GM21367 (cell line): ENCODE measurements around the gene MYO15A.

Source experiments
- ATAC-seq: cut with Tn5 transposase; IDR thresholded peaks from one replicate; pipeline ENCODE4 v1.9.1; 2021; ENCODE audit not compliant: unreplicated experiment

MYO15A gene

GRCh38 chr17:18182978-18183333 is 74.4 kb downstream of the MYO15A start:
- peak; percentile 15 for ATAC-seq

DNA sequence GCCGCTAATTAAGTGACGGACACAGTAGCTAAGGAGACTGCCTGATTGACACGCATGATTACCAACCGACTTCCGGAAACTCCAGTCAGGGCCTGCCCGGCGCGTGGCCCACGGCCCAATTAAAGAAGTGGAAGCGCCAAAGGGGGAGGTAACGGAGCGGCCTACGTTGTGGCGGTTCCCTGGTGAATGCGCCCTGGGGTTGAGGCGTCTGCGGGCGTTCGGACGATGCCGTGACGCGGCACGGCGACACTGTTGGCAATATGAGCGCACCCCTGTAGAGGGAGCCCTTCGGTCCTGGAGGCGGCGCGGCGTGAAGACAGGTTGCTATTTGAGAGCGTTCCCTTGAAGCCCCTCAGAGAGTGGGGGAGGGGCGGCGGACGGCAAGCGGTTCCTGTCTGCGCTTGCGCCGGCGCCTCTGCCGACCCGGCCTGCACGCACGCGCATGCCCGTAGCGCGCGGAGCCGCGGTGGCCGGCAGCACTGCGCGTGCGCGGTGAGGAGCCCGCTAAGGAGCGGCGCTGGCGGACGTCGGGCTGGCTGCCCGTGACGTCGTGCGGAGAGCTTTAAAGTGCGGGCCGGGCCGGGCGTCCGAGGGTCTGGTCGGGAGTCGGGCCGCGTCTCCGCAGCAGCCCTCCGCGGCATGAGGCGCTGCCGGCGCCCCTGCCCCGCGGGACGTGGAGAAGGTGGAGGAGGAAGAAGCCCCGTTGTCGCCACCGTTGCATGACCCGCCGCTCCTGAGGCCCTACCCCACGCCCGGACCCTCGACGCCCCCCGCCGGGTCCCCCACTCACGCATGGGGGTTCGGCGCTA is 75.0 kb downstream of the MYO15A start, which contains the start of gene ALKBH5:
Gene ALKBH5, plus strand, starts transcription at position 495 of the 809 bp plus-strand sequence. CDS start 416 bp downstream, outside the sequence.
- peak; percentile 70 for ATAC-seq

GRCh38 chr17:18184143-18185031 is 75.8 kb downstream of the MYO15A start:
- ATAC-seq: peak; percentile 11

DNA sequence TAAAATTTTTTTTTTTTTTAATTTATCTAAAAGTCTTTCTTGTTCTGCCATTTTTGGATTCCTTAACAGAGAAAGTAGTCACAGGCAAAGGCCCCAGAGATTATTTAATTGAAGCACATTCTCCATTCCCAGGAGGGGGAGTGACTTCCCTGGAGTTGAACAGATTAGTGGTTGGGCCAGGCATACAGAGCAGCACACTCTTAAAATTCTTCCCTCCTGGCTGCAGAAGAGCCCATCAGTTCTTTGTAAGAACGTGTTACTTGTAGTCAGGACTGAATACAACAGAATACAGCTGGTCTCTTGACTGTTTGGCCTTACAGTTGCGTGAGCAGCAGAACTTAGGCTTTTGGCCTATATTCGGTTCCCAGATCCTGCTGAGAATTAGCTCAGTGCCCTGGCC is 76.8 kb downstream of the MYO15A start:
- ATAC-seq: no peak

DNA sequence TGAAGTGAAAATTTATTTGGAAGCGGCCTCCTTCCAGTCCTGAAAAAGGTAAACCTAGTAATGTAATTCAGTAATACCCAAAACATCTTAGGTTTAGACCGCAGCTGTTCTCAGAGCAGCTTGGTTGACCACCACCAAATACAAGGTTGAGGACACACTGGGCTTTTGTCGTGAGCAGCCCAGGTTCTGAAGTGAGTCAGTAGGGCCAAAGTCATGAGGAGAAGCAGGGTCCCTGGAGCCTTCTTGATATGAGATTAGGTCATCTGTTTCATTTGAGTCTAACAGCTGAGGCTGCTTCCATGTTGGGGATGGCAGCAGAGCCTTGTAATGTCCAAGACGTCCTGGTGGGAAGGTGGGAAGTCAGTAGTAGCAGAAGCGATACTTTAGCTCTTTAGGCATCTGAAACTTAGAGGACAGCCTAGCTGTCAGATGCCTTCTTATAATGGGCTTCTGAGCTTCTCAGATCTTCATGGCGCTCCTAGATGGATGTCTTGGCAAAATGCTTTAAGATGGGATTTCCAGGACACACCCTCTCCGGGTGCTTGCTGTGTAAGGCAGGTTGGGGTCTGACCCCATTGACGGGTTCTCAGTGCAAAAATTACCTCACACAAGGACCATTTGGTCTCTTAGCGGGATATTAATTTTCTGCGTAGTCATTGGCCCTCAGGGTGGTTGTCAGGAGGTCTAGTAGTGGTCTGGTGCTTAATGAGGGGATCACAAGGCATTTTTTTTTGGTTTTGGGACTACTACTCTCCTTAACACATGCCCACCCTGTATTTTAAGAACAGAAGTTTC is 77.5 kb downstream of the MYO15A start:
- ATAC-seq: no peak

DNA sequence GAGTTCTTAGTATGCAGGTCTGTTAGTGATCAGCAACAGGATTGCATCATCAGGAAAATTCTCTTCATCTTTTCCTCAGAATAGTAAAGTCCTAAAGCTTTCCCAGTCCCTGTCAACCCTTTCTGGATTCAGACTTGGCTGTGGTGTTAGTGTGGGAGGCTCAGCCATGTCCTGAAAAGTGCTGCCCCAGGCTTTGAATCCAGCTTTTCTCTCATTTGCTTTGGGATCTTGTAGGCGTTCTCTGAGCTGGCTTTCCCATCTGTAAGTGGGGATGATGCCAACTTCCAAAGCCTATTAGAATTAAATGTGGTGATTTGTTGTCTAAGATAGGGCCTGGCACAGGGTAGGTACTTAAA is 78.0 kb downstream of the MYO15A start:
- no peak for ATAC-seq

GRCh38 chr17:18187226-18187625 is 78.7 kb downstream of the MYO15A start:
- no peak for ATAC-seq

- no peak for ATAC-seq
Measured at GRCh38 chr17:18187821-18188761, 79.5 kb downstream of the MYO15A start.

GRCh38 chr17:18190628-18191235 is 82.2 kb downstream of the MYO15A start:
- ATAC-seq: no peak

GRCh38 chr17:18191236-18191667 is 82.7 kb downstream of the MYO15A start:
- no peak for ATAC-seq

- no peak for ATAC-seq
Measured at GRCh38 chr17:18191967-18192366, 83.4 kb downstream of the MYO15A start.

DNA sequence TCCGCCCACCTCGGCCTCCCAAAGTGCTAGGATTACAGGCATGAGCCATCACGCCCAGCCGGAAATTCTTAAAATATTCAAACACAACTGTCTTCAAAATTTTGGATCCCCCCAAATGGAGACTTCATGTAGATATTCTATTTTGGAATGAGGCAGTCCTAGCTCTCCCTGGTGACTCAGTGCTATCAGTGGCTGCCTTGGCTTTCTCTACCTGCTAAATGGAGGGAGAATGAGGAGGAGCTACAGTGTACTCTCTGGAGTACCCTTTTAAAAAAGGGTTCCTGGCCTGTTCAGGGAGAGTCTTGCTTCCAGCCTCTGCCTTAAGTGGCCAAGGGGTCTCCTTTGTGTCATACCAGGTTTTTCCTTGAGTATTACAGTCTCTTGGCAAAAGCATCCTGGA is 85.8 kb downstream of the MYO15A start:
- ATAC-seq: no peak

DNA sequence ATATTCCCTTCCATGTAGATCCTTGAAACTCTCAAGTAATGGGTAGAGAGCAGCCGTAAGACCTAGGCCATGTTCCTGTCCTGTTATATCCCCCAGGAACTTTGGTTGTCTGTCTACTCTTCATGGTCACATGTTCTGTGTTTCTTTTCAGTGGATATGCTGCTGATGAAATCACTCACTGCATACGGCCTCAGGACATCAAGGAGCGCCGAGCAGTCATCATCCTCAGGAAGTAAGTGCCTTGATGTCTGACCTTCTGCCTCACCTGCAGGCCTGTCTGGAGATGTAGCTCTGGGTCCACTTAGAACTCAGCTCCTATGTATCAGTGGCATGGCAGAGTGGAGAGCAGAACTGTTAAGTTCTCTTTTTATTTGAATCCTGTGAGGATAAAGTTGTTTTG is 86.2 kb downstream of the MYO15A start:
- no peak for ATAC-seq

DNA sequence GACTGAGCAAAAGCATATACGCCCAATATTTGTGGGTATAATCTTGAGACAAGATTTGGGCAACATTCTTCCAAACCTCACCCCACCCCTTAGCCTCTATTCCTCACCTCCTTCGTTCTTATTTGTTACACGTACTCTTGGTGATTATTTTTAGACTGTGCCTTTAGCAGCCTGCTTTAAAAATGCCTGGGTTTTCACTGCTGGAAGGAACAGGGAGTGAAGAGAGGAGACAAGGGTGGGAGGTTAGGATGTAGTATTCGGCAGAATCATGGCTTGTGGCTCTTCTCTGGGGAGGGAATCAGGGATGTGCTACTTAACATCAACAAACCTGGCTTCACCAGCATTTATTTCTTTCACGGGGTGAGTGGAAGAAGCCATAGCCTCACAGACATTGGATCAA is 86.7 kb downstream of the MYO15A start:
- ATAC-seq: no peak

DNA sequence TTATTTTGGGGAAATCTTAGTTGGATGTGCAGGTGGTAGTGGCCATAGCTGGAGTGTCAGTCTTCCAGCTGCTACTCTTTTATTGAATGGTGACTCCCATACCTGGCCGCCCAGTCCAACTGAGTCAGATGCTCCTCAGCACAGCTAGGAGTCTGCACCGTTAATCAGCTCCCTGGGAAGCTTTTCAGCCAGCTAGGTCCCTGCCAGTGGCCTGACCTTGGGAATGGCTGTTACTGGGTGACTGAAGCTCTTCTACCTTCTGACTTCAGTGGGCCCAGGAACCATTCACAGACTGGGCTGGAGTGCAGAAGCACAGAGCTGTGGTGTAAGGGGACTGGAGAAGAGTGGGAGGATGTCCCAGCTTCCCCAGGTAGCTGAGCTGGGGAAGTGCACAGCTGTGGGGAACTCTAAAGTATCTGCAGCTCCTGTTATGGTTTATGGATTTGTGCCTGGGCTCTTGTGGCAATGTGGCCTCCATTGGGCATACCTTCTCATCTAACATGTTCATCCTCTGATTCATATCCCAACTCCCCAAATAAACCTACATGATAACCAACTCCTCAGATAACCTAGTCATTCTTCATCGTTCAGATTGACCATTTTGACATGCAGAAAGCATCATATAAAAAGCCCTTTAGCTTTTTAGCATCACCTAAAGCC is 89.1 kb downstream of the MYO15A start:
- ATAC-seq: no peak

GRCh38 chr17:18198530-18198929 is 90.0 kb downstream of the MYO15A start:
- ATAC-seq: no peak

DNA sequence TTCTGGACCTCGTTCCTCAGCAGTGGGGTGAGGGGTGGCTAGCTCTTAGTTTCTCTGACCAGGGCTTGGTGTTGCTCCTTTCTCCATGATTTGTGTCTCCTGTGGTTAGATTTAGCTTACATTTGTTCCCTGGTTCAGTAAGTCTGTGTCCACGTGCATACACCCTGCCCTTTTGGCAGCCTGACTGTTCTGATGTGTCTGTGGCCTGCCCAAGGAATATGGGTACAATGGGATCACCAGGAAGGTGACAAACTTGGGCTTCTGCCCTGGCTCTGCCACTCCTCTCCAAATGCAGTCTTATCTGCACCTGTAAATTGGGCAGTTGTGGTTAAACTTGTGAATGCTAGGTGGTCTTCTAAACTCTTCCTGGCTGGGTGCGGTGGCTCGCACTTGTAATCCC is 92.6 kb downstream of the MYO15A start:
- ATAC-seq: no peak

- no peak for ATAC-seq
Measured at GRCh38 chr17:18203308-18203707, 94.8 kb downstream of the MYO15A start.

DNA sequence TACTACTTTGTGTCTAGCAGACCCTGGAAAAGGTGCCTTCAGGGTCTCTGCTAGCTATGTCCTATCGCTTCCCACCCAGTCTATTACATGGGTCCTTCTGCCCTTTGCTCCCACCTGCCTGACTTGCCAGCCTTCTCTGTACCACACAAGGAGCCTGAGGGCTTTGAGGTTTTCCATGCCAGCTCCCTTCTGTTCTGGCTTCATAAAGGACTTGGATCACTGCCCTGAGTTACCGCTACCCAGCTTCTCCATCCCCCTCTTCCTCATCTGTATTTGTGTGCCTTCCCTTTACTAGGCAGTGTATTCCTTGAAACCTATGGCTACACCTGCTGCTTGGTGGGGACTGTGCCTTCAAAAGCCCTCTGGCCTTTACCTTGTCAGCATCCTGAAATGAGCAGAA is 97.3 kb downstream of the MYO15A start:
- ATAC-seq: no peak
